Activated B cell treated with CpG ODN at 0.5 μM for 24 hours (primary cell): ENCODE measurements around the gene CUX1. TPM values are rescaled to one million over a fixed set of nuclear protein-coding genes. Genes with fewer than 3 reads are reported as not detected.

ENCODE experiments used
- ATAC-seq: fragments of 200-7000 bp; cut with Tn5 transposase; one replicate; pipeline ENCODE4 v1.10.0; 2021; ENCODE audit warnings: low read depth, mild to moderate bottlenecking, moderate library complexity
- CTCF ChIA-PET: fragments of 350-600 bp; sonication (Branson Sonifier 250); formaldehyde crosslinking; loops from one replicate; lab custom pipeline; 2021; ENCODE audit warnings: antibody characterized with exemption; lab: Charles Lee
- POLR2A ChIA-PET: fragments of 350-600 bp; sonication (Branson Sonifier 250); formaldehyde crosslinking; loops from one replicate; lab custom pipeline; 2021; ENCODE audit warnings: antibody characterized with exemption; lab: Charles Lee
- DNase-seq: peaks from one replicate; pipeline ENCODE4 v3.0.0; 2022
- H3K27ac Mint-ChIP-seq: one replicate; pipeline ENCODE4 v1.8.0; 2020; ENCODE audit warnings: mixed read lengths
- H3K27me3 Mint-ChIP-seq: one replicate; pipeline ENCODE4 v1.8.0; 2021; ENCODE audit warnings: mixed read lengths
- H3K36me3 Mint-ChIP-seq: one replicate; pipeline ENCODE4 v1.8.0; 2021; ENCODE audit warnings: low read depth, mixed read lengths
- H3K4me1 Mint-ChIP-seq: one replicate; pipeline ENCODE4 v1.8.0; 2021; ENCODE audit warnings: mixed read lengths
- H3K4me3 Mint-ChIP-seq: one replicate; pipeline ENCODE4 v1.8.0; 2020; ENCODE audit warnings: mild to moderate bottlenecking, mixed read lengths
- H3K9me3 Mint-ChIP-seq: one replicate; pipeline ENCODE4 v1.8.0; 2020; ENCODE audit warnings: mixed read lengths
- CTCF ChIP-seq: fragments of 200-600 bp; IDR thresholded peaks from one replicate; pipeline ENCODE4 v1.8.0; 2022; ENCODE audit warnings: antibody characterized with exemption, mild to moderate bottlenecking
- intact Hi-C: fragments of 100-400 bp; cut with micrococcal nuclease; formaldehyde crosslinking; loops from one replicate; pipeline ENCODE4 v1.15.1; 2024
- total RNA-seq: library from RNA; stranded (reverse); gene quantifications from 2 replicates; pipeline ENCODE4 v1.2.3, GENCODE V29; 2022

CUX1 gene
- total RNA-seq, 1 donor from 2014 or later = 61.7 TPM

DNA sequence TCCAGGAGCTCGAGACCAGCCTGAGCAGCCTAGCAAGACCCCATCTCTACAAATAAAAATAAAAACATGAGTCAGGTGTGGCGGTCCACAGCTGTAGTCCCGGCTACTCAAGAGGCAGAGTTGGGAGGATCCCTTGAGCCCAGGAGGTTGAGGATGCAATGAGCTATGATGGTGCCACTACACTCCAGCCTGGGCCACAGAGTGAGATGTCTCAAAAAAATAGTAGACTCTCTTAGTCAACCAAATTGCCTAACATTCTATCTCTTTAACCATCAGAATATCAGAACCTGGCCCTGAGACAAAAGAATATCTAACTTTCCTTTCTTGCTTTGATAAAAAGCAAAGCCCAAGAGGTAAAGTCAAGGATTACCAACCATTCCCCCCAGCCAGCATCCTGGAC, 35.0 kb upstream of the CUX1 start:
- no peak overlapping the region for H3K4me3 Mint-ChIP-seq
- DNase-seq (no peak), ATAC-seq (no peak)
- POLR2A ChIA-PET = no interaction called here
- H3K9me3 Mint-ChIP-seq = no peaks in the 10 kb centered on the region
- CTCF ChIA-PET = no interaction called here
- intact Hi-C loops = no loop called here
- TF ChIP-seq CTCF = no peak
- H3K36me3 Mint-ChIP-seq = no peaks in the 10 kb centered on the region
- no peaks in the 10 kb centered on the region for H3K4me1 Mint-ChIP-seq
- H3K27ac Mint-ChIP-seq = no peak overlapping the region
- peaks cover 4% of the 10 kb centered on the region for H3K27me3 Mint-ChIP-seq

- no peak for ATAC-seq
- Mint-ChIP-seq H3K4me3 (no peak overlapping the region), H3K4me1 (no peaks in the 10 kb centered on the region), H3K27me3 (peaks cover 4% of the 10 kb centered on the region), H3K36me3 (no peaks in the 10 kb centered on the region), H3K27ac (no peak overlapping the region), H3K9me3 (no peaks in the 10 kb centered on the region)
- intact Hi-C loops = no loop called here
- no peak for TF ChIP-seq CTCF
- DNase-seq = no peak
- ChIA-PET CTCF (no interaction called here), POLR2A (no interaction called here)
Observed at GRCh38 chr7:101782896-101783295, 34.5 kb upstream of the CUX1 start.

GRCh38 chr7:101783381-101784181, 33.8 kb upstream of the CUX1 start:
- Mint-ChIP-seq H3K27ac (no peak overlapping the region), H3K9me3 (no peaks in the 10 kb centered on the region), H3K36me3 (no peaks in the 10 kb centered on the region), H3K4me3 (no peak overlapping the region), H3K4me1 (no peaks in the 10 kb centered on the region), H3K27me3 (peaks cover 4% of the 10 kb centered on the region)
- DNase-seq = no peak
- POLR2A ChIA-PET = no interaction called here
- intact Hi-C loops = no loop called here
- ATAC-seq = no peak
- CTCF ChIA-PET = no interaction called here
- TF ChIP-seq CTCF = no peak

DNA sequence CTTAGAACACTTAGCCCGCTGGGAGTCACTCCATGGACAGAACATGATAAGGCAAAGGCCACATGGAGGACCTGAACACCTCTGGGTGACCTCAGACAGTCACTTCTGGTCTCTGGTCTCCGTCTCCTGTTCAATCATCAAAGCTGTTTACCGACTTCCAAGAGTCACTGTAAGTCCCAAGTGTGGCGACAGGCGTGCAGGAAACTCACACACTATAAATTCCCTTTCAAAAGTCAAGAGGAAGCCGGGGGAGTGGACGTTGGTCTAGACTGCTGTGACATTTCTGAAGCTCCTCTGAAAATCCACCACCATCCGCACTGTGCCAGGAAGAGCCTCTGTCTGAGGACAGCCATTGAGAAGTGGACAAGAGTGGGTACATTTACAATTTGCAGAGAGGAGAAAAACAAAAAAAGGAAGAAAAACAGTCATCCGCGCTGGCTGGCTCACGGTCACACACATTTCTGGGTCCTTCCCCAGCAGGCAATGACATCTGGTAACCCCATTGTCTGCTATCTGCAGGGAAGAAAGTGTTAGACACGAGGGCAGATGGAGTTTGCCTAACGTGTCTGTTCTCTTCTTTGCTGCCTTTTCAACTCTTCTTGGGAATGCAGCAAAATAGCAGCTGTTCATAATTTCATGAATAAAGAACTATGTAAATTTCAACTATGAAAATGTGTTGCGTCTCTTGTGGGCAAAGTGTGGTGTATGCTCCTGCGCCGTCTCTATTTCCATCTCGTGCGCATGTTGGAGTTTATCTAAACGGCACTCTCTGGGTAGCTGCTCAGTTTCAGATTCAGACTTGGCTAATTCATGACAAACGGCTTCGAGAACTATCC, 32.9 kb upstream of the CUX1 start:
- no peak for ATAC-seq
- no peak overlapping the region for H3K27ac Mint-ChIP-seq

More for the DNA sequence above, 32.9 kb upstream of the CUX1 start:
- Mint-ChIP-seq H3K36me3 (no peaks in the 10 kb centered on the region), H3K27me3 (peaks cover 4% of the 10 kb centered on the region), H3K4me1 (no peaks in the 10 kb centered on the region), H3K9me3 (no peaks in the 10 kb centered on the region), H3K4me3 (no peak overlapping the region)
- no peak for DNase-seq
- ChIA-PET CTCF (no interaction called here), POLR2A (no interaction called here)
- TF ChIP-seq CTCF = no peak
- intact Hi-C loops = no loop called here
